HL-60 (cell line): ENCODE data around the gene MEP1B.

Experiments
- CTCF ChIP-seq: IDR thresholded peaks from one replicate; pipeline ENCODE4 v1.5.1; 2011; ENCODE audit warnings: low read length, control low read depth, inconsistent platforms; ENCODE audit not compliant: insufficient read depth
- GABPA ChIP-seq: IDR thresholded peaks from 2 replicates; pipeline ENCODE4 v1.6.1; 2012; ENCODE audit warnings: low read depth
- POLR2AphosphoS5 ChIP-seq: IDR thresholded peaks from 2 replicates; pipeline ENCODE4 v1.6.1; 2012; ENCODE audit warnings: low read depth
- SPI1 ChIP-seq: IDR thresholded peaks from 2 replicates; pipeline ENCODE4 v1.6.1; 2012; ENCODE audit warnings: low read depth, mild to moderate bottlenecking, borderline replicate concordance
- TF ChIP-seq, protein P1 (sequence below): IDR thresholded peaks from 2 replicates; pipeline ENCODE4 v1.6.1; 2012; ENCODE audit warnings: low read depth; ENCODE audit not compliant: insufficient replicate concordance

DNA sequence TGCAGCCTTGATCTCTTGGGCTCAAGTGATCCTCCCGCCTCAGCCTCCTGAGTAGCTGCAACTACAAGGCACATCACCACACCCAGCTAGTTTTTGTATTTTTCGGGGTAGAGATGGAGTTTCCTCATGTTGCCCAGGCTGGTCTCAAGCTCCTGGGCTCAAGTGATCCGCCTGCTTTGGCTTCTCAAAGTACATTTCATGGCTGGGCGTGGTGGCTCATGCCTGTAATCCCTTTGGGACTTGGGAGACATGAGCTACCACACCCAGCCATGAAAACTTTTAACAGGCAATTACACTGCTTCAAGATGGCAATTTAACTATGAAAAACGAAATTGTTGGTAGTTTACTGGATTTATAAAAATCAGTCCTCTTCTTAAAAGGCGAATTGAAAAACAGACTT lies 69.7 kb downstream of the MEP1B start:
- TF ChIP-seq POLR2AphosphoS5: no peak
- no peak for TF ChIP-seq CTCF
- TF ChIP-seq, protein P1, sequence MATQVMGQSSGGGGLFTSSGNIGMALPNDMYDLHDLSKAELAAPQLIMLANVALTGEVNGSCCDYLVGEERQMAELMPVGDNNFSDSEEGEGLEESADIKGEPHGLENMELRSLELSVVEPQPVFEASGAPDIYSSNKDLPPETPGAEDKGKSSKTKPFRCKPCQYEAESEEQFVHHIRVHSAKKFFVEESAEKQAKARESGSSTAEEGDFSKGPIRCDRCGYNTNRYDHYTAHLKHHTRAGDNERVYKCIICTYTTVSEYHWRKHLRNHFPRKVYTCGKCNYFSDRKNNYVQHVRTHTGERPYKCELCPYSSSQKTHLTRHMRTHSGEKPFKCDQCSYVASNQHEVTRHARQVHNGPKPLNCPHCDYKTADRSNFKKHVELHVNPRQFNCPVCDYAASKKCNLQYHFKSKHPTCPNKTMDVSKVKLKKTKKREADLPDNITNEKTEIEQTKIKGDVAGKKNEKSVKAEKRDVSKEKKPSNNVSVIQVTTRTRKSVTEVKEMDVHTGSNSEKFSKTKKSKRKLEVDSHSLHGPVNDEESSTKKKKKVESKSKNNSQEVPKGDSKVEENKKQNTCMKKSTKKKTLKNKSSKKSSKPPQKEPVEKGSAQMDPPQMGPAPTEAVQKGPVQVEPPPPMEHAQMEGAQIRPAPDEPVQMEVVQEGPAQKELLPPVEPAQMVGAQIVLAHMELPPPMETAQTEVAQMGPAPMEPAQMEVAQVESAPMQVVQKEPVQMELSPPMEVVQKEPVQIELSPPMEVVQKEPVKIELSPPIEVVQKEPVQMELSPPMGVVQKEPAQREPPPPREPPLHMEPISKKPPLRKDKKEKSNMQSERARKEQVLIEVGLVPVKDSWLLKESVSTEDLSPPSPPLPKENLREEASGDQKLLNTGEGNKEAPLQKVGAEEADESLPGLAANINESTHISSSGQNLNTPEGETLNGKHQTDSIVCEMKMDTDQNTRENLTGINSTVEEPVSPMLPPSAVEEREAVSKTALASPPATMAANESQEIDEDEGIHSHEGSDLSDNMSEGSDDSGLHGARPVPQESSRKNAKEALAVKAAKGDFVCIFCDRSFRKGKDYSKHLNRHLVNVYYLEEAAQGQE: no peak
- TF ChIP-seq SPI1: no peak
- TF ChIP-seq GABPA: no peak
